Stimulated activated CD8-positive, alpha-beta memory T cell treated with anti-CD3 and anti-CD28 coated beads, Interleukin-2, amount 100 ng/mL, for 1 hour (primary cell): ENCODE data around the gene DIP2B.

Experiments used
- DNase-seq, 2 donors: peaks; one replicate each; pipeline ENCODE4 v3.0.0-alpha.2; 2020; ENCODE audit warnings: low read depth in 2 of 2

The DIP2B gene

DNA sequence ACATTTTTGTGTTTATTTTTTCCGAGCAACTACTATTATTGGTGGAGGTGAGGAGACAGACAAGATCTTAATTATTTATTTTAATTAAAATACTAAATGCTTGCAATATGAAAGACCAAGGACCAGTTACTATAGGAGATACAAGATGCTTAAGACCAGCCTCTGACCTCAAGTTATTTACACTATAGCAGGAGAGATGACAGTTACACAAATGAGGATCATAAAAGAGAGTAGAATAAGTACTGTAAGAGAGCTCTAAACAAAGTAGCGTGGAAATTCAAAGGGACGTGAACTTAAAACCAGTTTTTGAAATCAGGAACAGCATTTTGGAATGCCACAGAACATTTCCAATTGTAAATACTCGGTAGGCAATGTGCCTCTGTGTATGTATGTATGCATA lies 131.1 kb downstream of the DIP2B start:
- DNase-seq, result no peak

DNA sequence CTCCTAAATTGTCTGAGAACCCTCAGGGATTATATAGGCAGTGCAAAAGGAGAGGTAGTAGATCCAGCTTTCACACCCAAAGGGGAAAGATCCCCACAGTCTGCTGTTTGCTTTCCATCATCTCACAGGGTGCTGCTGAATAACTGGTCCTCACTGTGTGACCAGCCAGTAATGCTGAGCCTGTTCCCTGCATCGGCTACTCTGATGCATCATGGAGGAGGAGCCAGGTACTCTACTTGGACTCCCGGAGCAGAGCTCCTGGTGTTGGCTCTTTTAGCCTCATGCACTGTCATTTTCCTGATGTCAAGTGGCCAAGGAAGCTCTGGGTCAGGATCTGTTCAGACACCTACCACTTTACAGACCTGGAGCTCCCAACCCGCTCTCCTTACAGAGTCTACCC lies 131.7 kb downstream of the DIP2B start:
- no peak for DNase-seq

GRCh38 chr12:50637870-50638481 lies 133.2 kb downstream of the DIP2B start:
- no peak for DNase-seq

DNA sequence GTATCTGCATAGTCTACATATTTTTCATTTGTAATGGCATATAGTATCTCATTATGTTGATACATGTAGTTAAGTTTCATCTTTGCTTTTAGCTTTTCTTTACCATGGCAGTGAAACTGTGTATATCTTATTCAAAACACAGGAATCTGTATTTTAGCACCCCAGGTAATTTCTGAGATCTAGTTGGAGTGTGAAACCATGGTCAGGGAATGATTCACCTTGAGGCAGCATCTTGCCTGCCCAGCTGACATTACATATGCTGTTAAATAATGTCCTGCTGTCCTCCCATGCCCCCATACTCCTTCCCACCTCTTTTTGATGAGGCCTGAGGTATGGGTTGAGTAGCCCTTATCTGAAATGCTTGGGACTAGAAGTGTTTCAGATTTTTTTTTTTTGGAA lies 133.7 kb downstream of the DIP2B start:
- DNase-seq, result no peak

- DNase-seq, result no peak
Observed at GRCh38 chr12:50639721-50640120, 134.9 kb downstream of the DIP2B start.

DNA sequence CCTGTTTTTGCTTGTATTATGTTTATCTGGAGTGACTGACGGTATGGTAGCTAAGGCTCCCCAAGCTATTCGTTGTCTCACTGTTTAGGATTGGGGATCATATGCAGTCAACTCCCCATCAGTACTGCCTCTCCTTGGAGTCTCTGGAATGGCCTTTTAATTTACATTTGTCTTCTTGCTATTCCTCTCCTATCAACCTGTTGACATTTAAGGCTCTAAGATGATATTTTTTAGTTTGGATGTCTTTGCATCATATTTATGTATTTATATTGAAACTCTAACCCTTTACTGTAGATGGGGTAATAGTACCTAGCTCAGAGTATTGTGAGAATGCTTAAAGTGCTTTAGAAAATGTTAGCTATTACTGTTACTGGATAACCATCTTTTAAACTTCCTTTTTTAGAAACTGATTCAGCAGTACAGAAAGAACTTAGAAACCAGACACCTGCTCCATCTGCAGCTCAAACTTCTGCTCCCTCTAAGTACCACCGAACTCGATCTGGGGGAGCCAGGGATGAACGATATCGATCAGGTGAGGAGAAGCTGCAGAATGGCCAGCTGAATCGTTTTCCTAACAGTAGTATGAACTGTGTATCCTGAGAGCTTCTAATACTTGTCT lies 135.6 kb downstream of the DIP2B start:
- no peak for DNase-seq

DNA sequence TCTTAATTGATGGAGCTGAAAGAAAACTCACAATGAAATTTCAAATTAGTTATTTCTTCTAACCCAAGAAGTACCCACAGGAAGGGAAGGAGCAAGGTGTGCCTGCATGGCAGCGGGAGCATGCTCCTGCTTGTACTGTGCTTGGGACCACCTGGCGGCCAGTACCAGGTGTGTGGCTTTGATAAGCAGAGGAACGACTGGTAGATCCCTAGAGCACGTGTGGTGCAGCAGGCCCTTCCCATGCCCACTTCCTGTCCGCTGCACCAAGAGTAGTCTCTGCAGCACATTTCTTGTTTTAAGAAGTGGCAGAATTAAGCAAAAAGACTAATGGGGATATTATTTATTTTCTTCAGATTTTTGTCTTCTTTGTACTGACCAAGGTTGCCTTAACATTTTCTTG lies 136.8 kb downstream of the DIP2B start:
- DNase-seq, result no peak

DNA sequence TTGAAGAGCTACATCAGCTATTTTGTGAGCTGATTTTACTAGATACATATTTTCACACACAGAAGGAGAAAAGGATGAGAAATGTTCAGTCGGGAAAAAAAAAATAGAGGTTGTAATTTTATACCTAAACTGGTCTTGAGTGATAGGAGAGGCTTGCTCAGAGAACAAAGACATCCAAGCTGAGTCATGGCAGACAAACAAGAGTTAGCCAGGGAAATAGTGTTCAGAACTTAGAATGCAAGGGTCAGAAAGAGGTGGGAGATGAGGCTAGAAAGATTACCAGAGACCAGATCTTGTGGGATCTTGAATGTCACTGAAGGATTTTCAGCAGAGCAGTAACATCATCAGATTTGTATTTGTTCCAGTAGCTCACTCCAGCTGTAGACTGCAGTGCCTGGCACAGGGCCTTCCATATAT lies 137.3 kb downstream of the DIP2B start:
- DNase-seq, result no peak

- DNase-seq, result no peak
Observed at GRCh38 chr12:50642761-50643160, 138.0 kb downstream of the DIP2B start.

GRCh38 chr12:50647031-50647430 lies 142.2 kb downstream of the DIP2B start:
- DNase-seq, result no peak

GRCh38 chr12:50647479-50647878 lies 142.7 kb downstream of the DIP2B start:
- DNase-seq, result no peak

DNA sequence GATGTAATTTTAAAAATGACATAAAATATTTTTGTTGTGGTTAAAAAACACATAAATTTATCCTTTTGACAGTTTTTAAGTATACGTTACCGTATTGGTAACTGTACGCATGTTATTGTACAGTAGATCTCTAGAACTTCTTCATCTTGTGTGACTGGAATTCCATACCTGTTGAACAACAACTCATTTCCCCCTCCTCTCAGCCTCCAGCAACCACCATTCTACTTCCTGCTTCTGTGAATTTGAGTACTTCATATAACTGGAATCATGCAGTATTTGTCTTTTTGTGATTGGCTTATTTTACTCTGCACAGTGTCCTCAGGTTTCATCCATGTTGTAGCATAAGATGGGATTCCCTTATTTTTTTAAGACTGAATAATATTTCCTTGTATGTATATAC lies 145.5 kb downstream of the DIP2B start:
- DNase-seq, result no peak

DNA sequence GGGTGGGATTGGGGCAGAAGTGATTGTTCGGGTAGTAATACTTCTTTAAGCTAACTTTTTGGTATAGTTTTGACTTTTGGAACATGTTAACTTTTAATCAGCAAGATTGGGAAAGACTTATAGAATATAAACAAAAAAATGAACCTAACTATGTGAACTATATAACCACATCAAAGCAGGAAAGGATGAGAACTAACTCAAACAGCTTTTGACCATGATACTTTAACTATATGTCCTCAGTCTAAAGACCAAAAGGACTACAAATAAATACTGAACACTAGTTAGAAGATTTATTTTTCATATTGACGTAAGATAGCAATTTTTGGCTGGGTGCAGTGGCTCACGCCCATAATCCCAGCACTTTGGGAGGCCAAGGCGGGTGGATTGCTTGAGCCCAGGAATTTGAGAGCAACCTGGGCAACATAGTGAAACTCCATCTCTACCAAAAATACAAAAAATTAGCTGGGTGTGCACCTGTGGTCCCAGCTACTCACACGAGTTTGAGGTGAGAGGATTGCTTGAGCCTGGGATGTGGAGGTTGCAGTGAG lies 150.7 kb downstream of the DIP2B start:
- no peak for DNase-seq

GRCh38 chr12:50659260-50659659 lies 154.5 kb downstream of the DIP2B start:
- no peak for DNase-seq

DNA sequence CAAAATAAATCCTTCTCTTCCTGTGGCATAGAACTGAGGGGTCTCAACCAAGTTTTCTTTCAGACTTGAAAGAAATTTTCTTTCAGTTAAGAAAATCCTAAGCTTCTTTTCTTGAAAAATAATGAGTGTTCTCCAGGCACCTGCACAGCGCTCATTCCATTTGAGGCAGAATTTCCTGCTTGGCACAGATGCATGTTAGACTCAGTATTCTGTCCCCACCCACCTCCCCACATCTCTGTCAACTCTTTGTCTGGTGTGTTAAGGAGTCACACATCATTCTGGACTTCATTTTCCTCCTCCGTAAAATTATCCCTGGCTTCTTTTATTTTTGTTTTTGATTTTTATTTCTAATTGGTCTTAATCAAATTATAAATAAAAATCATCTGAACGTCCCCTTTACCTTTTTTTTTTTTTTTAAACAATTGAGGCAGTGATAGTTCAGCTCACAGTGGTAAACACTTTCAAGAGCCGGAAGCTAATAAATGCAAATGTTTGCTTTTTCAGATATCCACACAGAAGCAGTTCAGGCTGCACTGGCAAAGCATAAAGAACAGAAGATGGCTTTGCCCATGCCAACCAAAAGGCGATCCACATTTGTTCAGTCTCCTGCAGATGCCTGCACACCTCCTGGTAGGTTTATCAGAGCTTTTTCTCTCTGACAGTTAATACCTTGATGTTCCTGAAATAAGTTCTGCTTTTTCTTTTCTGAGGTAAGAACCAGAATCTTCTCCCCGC lies 155.1 kb downstream of the DIP2B start:
- DNase-seq, result no peak

- no peak for DNase-seq
Observed at GRCh38 chr12:50660425-50660822, 155.6 kb downstream of the DIP2B start.

DNA sequence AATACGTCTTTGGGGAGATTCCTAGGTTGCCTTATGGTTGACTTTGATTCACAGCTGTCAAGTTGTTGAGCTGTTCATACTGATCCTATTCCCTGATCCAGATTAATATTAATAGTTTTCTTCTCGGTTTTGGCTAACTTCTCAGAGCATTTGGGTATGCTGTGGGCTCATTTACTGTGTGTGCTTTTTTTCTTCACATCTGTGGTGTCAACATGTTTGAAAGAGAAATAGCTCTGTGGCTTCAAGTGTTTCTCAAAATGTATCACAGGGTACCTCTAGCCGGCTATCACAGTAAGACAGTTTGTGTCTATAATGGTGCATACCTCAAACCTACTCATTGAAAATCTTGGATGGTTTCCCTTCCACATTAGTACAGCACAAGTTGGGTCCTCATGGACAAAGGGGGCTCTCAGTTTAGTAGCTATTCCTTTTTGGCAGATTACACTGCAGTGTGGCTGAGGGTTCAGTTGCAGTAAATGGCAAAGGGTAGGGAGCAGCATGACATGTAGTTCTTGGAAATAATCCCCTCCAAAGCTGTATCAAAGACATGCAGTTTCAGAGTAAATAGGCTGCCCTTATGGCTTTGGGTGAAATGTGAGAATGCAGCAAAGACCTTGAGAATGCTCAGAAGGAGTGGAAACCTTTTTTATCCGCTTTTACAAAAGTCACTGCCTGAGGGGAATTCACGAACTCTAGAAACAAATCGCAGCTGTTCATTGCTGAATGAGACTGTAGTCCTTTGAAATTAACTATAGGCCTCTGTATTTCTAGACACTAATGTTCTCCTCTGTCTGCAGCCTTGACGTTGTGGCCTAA lies 156.7 kb downstream of the DIP2B start:
- no peak for DNase-seq

- no peak for DNase-seq
Observed at GRCh38 chr12:50662116-50662510, 157.3 kb downstream of the DIP2B start.

DNA sequence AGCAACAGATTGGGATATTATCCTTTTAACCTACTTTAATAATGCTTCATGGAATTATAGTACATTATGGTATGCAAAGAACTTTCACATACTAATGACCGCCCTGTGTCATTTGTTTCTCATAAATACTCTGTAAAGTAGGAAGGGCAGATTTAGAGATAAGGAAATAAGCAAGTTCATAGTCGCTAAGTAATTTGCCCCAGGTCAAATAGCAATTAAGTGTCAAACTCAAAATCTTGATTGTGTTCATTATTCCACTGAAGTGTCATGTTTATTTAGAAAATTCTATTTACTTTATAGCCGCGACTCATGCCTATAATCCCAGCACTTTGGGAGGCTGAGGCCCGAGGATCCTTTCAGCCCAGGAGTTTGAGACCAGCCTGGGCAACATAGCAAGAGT lies 160.4 kb downstream of the DIP2B start:
- no peak for DNase-seq

GRCh38 chr12:50665609-50666008 lies 160.8 kb downstream of the DIP2B start:
- DNase-seq, result no peak

DNA sequence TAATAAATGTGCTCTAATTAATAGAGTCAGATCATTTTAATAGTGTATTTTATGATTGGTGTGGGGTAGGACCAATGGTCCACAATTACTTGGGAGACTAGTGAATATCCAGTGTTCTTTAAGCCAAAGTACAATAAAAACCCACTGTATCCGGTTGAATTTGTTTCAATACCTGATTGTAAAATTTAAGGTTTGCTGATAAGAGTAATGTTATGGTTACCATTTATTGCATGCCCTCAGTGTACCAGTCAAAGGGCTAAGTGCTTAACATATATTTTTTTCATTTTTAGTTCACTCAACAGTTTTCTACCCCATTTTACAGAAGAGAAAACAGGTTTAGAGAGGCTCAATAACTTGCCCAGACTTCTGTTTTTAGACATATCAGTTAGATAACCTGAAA lies 161.2 kb downstream of the DIP2B start:
- DNase-seq, result no peak

DNA sequence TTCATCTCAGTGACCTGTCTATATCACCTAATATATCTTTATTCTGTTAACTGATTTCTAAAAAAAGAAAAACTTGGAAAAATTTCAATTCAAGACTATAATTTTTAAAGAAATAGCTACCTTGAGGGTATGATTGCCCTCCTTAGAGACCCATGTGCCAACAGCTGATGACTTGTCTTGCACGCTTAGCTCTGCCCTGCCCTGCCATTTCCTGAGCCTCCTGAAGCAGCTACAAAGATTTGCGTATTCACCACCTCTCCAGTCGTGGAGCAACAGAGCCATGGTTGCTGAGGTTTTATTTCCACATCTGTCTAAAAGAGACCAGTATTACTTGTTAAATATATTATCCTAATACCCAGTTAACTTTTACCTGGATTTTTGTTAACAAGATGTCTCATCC lies 167.4 kb downstream of the DIP2B start:
- DNase-seq, result no peak
